Stomach (tissue), 4 donors: ENCODE measurements around the gene SETX.

ENCODE experiments used
- CTCF ChIP-seq, 7 experiments: fragments of 450-650 bp in 4 of 7; fragments of 200-600 bp in 3 of 7; sonication (generic) in 3 of 7; IDR thresholded peaks; one replicate each; pipeline ENCODE4 v1.5.1; 2016 to 2019; ENCODE audit warnings: antibody characterized with exemption in 7 of 7, control low read depth in 2 of 7, mild to moderate bottlenecking in 1 of 7
- EP300 ChIP-seq: sonication (generic); formaldehyde crosslinking; IDR thresholded peaks from one replicate; pipeline ENCODE4 v1.6.1; 2017; ENCODE audit warnings: antibody characterized with exemption
- POLR2AphosphoS5 ChIP-seq, 3 donors: sonication (generic); formaldehyde crosslinking; IDR thresholded peaks; one replicate each; pipeline ENCODE4 v1.6.1; 2016; ENCODE audit warnings: antibody characterized with exemption in 3 of 3

- TF ChIP-seq CTCF (IDR thresholded peaks at IDR 0.05) (no peak), POLR2AphosphoS5 (IDR thresholded peaks at IDR 0.05) (no peak), EP300 (no peak)
Observed at GRCh38 chr9:132231019-132231701, 123.6 kb downstream of the SETX start.
